ENCODE measurements around the gene NEUROD2.

NEUROD2 gene

DNA sequence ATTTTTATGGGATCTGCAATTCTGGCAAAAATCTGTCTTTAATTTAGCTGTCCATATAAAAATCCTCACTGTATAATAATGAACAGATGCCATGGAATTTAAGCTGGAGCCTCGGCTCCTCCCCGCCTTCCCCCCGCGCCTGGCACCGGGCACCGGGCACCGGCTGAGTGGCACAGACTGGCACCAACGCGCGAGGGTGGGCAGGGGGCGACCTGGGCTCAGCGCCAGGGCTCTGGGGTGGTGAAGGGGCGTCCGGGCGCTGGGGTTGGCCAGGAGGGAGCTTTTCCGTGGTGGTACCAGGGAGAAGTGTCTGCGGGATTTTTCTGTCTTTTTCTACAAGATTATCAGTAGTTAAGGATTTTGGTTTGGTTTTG is 9.1 kb downstream of the NEUROD2 start:
- Histone ChIP-seq H3K9me3 (no peaks in the 10 kb centered on the region), H3K4me3 (no peak overlapping the region), H3K27ac (no peak overlapping the region), H3K4me1 (peaks cover 0 to 32% (median 18%) of the 10 kb centered on the region in 4 donors), H3K27me3 (peaks cover 5 to 96% of the 10 kb centered on the region in 2 donors), H3K36me3 (no peaks in the 10 kb centered on the region)
- TF ChIP-seq CTCF (IDR thresholded peaks at IDR 0.05), result no peak
- no peak for DNase-seq
- intact Hi-C loops (cut with DNase I; ENCODE audit: low total_unique reads), result no loop called here

- Histone ChIP-seq H3K9me3 (no peaks in the 10 kb centered on the region), H3K4me1 (peaks cover 0 to 32% (median 18%) of the 10 kb centered on the region in 4 donors), H3K36me3 (no peaks in the 10 kb centered on the region), H3K4me3 (no peak overlapping the region), H3K27ac (no peak overlapping the region), H3K27me3 (peaks cover 4 to 95% of the 10 kb centered on the region in 2 donors)
- no peak for TF ChIP-seq CTCF (IDR thresholded peaks at IDR 0.05)
- no peak for DNase-seq
- intact Hi-C loops (cut with DNase I; ENCODE audit: low total_unique reads), result no loop called here
Observed at GRCh38 chr17:39598047-39598481, 9.7 kb downstream of the NEUROD2 start.

DNA sequence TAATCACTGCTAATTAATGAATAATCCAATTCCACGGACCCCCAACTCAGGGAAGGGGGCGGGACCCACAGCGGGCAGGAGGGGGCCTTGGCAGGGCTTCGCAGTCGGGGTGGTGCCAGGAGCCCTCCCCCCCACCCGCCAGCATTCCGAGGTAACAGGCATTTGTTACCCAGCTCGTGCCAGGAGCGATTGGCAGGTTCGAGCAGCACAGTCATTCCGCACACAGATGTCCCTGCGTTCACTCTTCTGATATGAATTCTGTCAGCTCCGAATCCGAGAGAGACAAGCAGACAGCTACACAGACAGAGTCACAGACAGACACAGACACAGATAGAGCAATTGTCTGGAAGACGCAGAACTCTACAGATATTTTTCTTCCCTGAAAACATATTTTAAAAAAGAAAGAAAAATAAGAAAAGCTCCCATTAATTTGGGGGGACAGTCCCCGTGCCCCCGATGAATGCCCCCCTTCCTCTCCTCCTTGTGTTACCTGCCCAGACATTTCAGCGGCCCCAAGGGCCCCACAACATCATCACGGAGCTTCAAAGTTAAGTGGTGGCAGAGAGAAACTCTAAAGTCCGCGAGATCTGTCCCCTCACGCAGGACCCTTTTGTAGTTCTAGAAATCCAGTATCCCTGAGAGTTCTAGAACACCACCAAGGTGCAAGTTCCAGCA is 10.2 kb downstream of the NEUROD2 start:
- H3K27ac ChIP-seq, result no peak overlapping the region
- intact Hi-C loops (cut with DNase I; ENCODE audit: low total_unique reads), result no loop called here
- peaks cover 0 to 32% (median 18%) of the 10 kb centered on the region in 4 donors for H3K4me1 ChIP-seq
- H3K36me3 ChIP-seq, result no peaks in the 10 kb centered on the region
- TF ChIP-seq CTCF (IDR thresholded peaks at IDR 0.05), result no peak
- H3K9me3 ChIP-seq, result no peaks in the 10 kb centered on the region
- H3K4me3 ChIP-seq, result no peak overlapping the region
- DNase-seq, result no peak
- peaks cover 4 to 95% of the 10 kb centered on the region in 2 donors for H3K27me3 ChIP-seq

DNA sequence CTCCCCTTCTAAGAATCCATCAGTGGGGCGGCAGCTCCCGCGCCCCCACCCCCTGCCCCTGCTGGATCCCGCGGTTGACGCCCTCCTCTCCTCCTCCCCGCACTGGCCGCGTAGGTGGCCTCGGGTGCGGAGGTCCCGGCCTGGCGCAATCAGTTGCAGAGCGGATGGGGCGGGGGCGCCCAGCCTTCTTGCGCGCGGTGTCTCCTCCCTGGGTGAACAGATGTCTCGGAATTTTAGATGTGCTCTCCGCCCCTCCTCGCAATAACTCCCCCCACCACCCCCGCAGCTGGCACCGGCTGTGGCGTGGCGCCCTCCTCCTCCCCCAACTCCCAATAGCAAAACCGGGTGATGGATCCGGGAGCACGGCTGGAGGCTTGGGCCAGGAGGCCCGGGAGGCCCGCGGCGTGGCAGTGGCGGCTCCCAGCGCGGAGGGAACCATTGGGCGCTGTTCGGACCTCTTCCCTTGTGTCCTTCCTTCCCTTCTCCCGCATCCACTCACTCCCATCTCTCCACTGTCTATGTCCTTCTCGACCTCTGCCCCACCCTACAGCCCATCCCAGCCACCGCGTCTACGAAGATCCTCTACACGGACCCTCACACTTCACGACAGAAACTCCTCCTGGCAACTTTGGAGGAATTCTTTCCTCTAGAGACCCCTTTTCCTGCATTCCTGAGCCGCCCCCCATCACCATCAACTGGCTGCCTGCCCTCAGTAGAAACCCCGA is 11.0 kb downstream of the NEUROD2 start:
- DNase-seq, result no peak
- H3K27ac ChIP-seq, result no peak overlapping the region
- H3K27me3 ChIP-seq, result peaks cover 4 to 95% of the 10 kb centered on the region in 2 donors
- H3K4me1 ChIP-seq, result peaks cover 0 to 32% (median 18%) of the 10 kb centered on the region in 4 donors
- H3K9me3 ChIP-seq, result no peaks in the 10 kb centered on the region
- intact Hi-C loops (cut with DNase I; ENCODE audit: low total_unique reads), result no loop called here
- H3K4me3 ChIP-seq, result no peak overlapping the region
- H3K36me3 ChIP-seq, result no peaks in the 10 kb centered on the region
- no peak for TF ChIP-seq CTCF (IDR thresholded peaks at IDR 0.05)

- Histone ChIP-seq H3K4me1 (peaks cover 0 to 32% (median 18%) of the 10 kb centered on the region in 4 donors), H3K27me3 (peaks cover 4 to 91% of the 10 kb centered on the region in 2 donors), H3K9me3 (no peaks in the 10 kb centered on the region), H3K27ac (no peak overlapping the region), H3K36me3 (no peaks in the 10 kb centered on the region), H3K4me3 (no peak overlapping the region)
- no peak for TF ChIP-seq CTCF (IDR thresholded peaks at IDR 0.05)
- intact Hi-C loops (cut with DNase I; ENCODE audit: low total_unique reads), result no loop called here
- no peak for DNase-seq
Observed at GRCh38 chr17:39595928-39596510, 11.7 kb downstream of the NEUROD2 start.

All from tibial artery (tissue), 4 donors.